NCI-H82 treated with DMSO at 0.1 percent for 48 hours (cell line): ENCODE measurements around the gene CDYL.

Experiments used
- DNase-seq: peaks from one replicate; lab custom pipeline; 2025; ENCODE audit not compliant: unreplicated experiment; lab: John Stamatoyannopoulos, UW

CDYL gene

DNA sequence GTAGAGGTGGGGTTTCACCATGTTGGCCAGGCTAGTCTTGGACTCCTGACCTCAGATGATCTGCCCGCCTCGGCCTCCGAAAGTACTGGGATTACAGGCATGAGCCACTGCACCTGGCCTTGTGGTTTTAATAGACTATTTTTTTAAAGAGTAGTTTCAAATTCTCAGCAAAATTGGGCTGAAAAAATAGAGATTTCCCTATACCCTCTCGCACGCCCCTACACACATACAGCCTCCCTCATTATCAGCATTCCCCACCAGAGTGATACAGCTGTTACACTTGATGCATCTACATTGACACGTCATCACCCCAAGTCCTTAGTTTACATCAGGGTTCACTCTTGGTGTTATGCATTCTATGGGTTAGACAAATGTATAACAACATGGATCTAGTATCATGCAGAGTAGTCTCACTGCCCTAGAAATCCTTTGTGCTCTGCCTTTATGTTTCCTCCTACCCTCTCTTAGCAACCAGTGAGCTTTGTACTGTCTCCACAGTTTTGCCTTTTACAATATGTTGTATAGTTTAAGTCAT, 103.6 kb downstream of the CDYL start:
- no peak for DNase-seq

DNA sequence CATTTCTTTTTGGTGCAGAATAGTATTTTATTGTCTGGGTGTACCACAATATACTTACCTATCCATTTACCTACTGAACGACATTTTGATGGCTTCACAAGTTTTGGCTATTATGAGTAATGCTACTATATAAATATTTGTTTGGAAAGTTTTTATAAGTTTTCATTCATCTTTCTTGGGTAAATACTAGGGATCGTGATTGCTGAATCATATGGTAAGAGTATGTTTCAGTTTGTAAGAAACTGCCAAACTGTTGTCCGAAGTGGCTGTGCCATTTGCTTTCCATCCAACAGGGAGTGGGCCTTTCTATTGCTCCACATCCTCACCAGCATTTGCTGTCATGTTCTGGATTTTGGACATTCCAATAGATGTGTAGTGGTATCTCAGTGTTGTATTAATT, 104.2 kb downstream of the CDYL start:
- DNase-seq, result no peak

GRCh38 chr6:4883298-4883697, 107.1 kb downstream of the CDYL start:
- DNase-seq, result no peak

DNA sequence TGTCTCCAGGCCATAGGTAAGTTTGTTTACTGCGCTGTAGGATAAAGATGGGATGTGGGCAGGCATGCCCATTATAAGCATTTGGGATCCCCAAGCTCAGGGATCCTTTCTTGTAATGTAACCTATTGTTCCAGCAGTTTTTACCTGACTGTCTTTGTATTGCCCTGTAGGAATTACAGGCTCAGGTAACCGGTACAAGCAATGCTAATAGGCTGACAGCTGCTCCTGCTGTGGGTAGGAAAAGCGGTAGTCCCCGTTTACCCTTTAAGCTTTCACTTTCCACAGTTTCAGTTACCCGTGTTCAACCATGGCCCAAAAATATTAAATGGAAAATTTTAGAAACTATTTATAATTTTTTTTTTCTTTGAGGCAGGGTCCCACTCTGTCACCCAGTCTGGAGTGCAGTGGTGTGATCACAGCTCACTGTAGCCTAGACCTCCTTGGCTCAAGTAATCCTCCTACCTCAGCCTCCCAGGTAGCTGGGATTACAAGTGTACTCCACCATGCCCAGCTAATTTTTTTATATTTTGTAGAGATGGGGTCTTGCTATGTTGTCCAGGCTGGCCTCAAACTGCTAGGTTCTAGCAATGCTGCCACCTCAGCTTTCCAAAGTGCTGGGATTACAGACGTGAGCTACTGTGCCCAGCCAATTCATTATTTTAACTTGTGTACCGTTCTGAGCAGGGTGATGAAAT, 108.6 kb downstream of the CDYL start:
- no peak for DNase-seq

- no peak for DNase-seq
These were observed 109.2 kb downstream of the CDYL start for GRCh38 chr6:4885341-4885933.

- no peak for DNase-seq
These were observed 112.6 kb downstream of the CDYL start for GRCh38 chr6:4888841-4889240.

DNA sequence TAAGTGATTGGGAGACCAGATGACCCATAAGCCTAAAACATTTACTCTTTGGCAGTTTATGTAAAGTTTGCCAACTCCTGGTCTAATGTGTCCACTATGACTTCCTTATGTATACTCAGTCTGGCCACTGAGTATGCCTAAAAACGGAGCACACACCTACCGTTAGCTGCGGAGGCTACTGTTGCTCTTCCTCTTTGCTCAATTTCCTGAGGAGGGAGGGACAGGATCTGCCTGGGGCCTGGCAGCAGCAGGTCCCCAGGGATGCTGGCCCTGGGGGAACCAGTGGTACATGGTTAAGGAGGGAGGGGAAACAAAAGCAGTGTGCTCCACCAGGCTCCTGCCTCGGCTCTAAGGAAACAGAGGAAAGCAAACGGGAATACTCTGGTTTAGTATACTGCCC, 113.5 kb downstream of the CDYL start:
- no peak for DNase-seq

DNA sequence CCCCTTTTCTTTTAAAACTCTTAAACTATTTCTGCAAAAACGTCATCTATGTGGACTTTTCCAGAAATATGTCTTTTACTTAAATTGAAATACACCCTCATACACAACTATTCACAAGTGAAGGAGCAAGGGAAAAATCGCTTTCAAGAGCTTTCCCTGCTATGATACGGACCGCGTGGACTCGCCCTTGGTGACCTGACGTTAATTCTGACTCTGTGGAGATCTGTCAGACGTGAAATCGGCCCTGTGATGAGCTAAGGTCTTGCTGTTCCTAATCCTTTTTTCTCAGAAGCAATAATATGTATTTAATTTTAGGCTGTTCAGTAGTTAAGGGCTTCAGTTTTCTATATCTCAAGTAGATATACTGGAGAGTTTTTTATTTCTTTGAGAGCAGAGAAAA, 114.0 kb downstream of the CDYL start:
- no peak for DNase-seq

GRCh38 chr6:4890627-4891026, 114.4 kb downstream of the CDYL start:
- DNase-seq, result no peak

GRCh38 chr6:4891141-4891540, 114.9 kb downstream of the CDYL start:
- DNase-seq, result no peak

- DNase-seq, result no peak
These were observed 116.7 kb downstream of the CDYL start for GRCh38 chr6:4892785-4893485.

GRCh38 chr6:4894049-4894448, 117.8 kb downstream of the CDYL start:
- DNase-seq, result no peak

- DNase-seq, result no peak
These were observed 119.8 kb downstream of the CDYL start for GRCh38 chr6:4895971-4896370.

- no peak for DNase-seq
These were observed 120.2 kb downstream of the CDYL start for GRCh38 chr6:4896401-4896800.

DNA sequence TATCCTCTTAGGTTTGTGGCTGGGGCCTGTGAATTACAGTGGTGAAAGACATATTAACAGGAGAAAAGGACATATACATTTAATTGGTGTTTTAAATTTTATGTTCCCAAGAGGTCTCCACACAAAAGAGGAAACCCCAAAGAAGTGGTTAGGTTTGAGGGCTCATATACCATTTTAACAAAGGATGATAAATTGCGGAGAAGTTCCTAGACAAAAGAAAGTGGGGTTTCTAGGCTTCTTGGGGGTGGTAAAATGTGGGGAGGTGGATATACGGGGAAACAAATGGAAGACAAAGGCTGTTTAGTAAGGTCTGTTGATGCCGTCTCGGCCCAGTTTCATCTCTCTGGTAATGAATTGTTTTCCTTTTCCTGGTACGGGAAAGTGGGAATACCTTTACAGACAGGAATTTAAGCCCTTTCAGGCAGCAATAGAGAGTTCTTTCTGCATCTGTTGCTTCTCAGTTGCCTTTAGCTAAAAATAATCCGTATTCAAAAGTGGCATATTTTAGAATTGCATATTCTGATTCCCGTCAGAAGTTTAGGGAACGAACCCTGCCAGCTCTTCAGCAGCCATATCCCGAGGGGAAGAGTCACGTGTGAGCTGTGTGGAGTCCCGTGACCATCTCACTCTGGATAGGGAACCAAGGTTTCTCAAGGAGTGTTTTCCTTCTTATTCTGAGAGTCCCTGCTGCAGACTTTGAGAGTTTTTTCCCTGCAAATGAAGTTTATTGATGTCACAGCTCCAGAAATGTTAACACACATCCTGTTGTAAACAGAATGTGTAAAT, 123.2 kb downstream of the CDYL start:
- DNase-seq, result no peak

GRCh38 chr6:4901386-4902061, 125.3 kb downstream of the CDYL start:
- DNase-seq, result no peak

- no peak for DNase-seq
These were observed 126.2 kb downstream of the CDYL start for GRCh38 chr6:4902363-4902762.

- no peak for DNase-seq
These were observed 126.9 kb downstream of the CDYL start for GRCh38 chr6:4903121-4903520.

- DNase-seq, result peak; percentile 62
These were observed 127.7 kb downstream of the CDYL start for GRCh38 chr6:4903751-4904370.

DNA sequence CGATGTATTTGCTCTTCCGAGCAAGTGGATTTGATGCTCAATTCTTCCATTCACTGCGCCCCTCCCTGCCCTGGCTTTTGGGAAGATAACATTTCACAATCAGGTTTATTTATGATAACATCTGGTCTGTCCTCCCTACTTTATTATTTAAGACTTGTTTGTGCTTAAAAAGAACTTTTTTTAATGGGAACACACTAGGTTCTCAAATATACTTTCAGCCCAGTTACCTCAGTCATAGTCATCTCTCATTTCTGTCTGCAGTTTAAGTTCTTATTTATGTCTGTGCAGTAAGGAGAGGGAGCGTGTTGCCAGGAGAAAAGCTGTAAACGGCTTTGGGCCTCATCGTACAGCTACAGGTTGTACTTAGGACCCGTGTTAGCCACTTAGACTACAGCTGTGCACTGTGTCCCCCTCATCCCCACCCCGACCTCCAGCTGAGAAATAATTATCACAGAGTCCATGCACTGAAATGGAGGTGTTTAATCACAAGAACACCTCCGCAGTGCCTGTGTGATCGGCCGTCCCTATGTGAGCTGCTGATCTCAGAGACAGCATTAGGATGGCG, 128.3 kb downstream of the CDYL start:
- no peak for DNase-seq
